GM12891 (cell line): ENCODE results near the gene HMCN2.

Source experiments
- PAX5 ChIP-seq: IDR thresholded peaks from 2 replicates; pipeline ENCODE4 v1.6.1; 2011; ENCODE audit warnings: low read length, moderate library complexity, mild to moderate bottlenecking; ENCODE audit not compliant: insufficient read depth, severe bottlenecking
- POLR2A ChIP-seq: IDR thresholded peaks from 2 replicates; pipeline ENCODE4 v1.6.1; 2011; ENCODE audit warnings: low read depth, low read length, control low read depth
- POLR2AphosphoS5 ChIP-seq: IDR thresholded peaks from 2 replicates; pipeline ENCODE4 v1.6.1; 2011; ENCODE audit warnings: low read depth, low read length, control low read depth
- POU2F2 ChIP-seq: IDR thresholded peaks from 2 replicates; pipeline ENCODE4 v1.6.1; 2011; ENCODE audit warnings: low read depth, mild to moderate bottlenecking, control low read depth, low read length, moderate library complexity
- SPI1 ChIP-seq: IDR thresholded peaks from 2 replicates; pipeline ENCODE4 v1.6.1; 2011; ENCODE audit warnings: low read depth, low read length, control low read depth
- TAF1 ChIP-seq: IDR thresholded peaks from 2 replicates; pipeline ENCODE4 v1.6.1; 2011; ENCODE audit warnings: low read depth, low read length, control low read depth

DNA sequence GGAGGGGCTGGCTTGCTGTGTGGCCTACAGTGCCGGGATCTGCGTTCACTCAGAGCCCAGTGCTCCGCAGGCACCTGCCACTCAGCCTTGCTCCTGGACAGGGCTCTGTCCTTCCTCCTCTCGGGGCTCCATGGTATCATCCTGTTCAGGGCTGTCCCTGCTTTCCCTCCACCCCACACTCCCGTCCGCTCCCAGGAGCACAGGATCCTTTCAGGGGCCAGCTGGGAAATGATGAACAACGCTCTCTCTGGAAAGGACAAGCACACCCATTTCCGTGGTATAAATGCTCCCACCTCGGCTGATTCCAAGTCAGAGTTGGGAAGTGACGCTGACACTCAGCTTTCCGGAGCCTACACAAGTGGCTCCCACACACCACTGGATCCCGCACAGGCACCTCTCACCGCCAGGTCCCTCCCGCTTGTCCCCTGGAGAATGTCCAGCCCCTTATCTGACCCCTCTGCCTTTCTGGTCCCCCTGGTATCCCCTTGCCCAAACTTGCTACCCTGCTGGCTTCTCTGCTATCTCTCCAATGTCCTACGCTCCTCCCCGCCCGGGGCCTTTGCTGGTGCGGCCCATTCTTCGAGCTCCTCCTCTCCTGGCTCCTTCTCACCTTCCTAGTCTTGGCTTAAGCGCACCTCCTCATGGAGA lies 21.3 kb downstream of the HMCN2 start:
- TF ChIP-seq POU2F2 (no peak), SPI1 (no peak), POLR2A (no peak), POLR2AphosphoS5 (no peak), TAF1 (no peak), PAX5 (no peak)
